Dedifferentiated amniotic fluid mesenchymal stem cell (primary cell): ENCODE results near the gene FLT3.

Experiments used
- DNase-seq: peaks from one replicate; pipeline ENCODE4 v3.0.0-alpha.2; 2016; ENCODE audit errors: extremely low spot score

Gene FLT3

GRCh38 chr13:27961227-27962085, 138.9 kb downstream of the FLT3 start:
- no peak for DNase-seq

- DNase-seq = no peak
These were observed 139.8 kb downstream of the FLT3 start for GRCh38 chr13:27960362-27961226.

GRCh38 chr13:27959976-27960361, 140.4 kb downstream of the FLT3 start:
- no peak for DNase-seq

GRCh38 chr13:27956576-27957300, 143.6 kb downstream of the FLT3 start:
- DNase-seq = no peak

DNA sequence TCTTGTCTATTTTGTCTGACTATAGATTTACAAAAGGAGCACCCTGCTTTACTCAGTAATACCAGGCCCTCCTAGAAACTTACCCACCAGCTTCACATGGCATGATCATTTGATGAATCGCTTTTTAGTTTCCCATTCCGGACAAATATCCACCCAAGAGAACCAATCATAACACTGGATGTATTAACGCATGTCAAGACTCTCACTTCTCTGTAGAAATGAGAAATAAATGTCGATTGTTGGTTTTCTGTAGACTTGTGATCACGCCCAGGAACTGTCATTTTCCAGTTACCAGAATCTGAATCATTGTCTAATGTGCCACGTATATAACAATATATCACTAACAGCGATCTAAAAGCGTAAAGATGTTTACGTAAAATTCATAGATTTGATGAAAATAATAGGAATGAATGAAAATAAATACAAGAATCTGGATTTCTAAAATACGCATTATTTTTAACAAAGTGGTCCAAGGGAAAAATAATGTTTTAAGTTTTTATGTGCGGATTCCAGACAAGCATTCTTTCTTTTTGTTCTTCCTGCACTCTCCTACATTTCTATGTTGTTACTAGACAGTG, 145.3 kb downstream of the FLT3 start:
- no peak for DNase-seq

DNA sequence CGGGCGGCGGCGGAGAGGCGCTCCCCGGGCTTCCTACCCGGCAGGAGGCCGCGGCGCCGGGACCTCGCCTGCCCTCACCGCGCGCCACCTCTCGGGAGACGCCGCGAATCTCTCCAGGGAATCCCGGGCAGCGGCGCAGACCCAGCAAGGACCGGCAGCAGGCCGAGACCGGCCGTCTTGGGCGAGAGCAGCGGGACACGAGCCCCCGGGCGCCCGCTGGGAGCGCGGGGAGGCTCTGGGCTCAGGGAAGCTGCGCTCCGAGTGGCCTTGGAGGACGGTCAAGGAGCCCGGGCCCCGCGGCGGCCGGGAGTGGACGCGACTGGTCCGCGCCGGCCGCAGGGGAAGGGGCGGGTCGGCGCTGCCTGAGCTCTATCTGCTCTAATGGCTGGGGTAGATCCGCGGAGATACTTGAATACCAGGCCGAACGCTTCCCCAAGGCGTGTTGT, 145.9 kb downstream of the FLT3 start:
- no peak for DNase-seq

GRCh38 chr13:27953676-27954405, 146.5 kb downstream of the FLT3 start:
- peak; percentile 42 for DNase-seq
